GM20000 (cell line): ENCODE measurements around the gene POLRMT.

Experiments used
- DNase-seq: peaks from one replicate; pipeline ENCODE4 v3.0.0; 2012; ENCODE audit warnings: low spot score
- TF ChIP-seq, protein P1 (sequence below): IDR thresholded peaks from 2 replicates; pipeline ENCODE4 v1.5.1; 2012; ENCODE audit warnings: mild to moderate bottlenecking, control low read depth; ENCODE audit errors: extremely low read depth, missing control alignments

The POLRMT gene

GRCh38 chr19:658916-659839 lies 25.8 kb upstream of the POLRMT start:
- DNase-seq: no peak
- TF ChIP-seq, protein P1, sequence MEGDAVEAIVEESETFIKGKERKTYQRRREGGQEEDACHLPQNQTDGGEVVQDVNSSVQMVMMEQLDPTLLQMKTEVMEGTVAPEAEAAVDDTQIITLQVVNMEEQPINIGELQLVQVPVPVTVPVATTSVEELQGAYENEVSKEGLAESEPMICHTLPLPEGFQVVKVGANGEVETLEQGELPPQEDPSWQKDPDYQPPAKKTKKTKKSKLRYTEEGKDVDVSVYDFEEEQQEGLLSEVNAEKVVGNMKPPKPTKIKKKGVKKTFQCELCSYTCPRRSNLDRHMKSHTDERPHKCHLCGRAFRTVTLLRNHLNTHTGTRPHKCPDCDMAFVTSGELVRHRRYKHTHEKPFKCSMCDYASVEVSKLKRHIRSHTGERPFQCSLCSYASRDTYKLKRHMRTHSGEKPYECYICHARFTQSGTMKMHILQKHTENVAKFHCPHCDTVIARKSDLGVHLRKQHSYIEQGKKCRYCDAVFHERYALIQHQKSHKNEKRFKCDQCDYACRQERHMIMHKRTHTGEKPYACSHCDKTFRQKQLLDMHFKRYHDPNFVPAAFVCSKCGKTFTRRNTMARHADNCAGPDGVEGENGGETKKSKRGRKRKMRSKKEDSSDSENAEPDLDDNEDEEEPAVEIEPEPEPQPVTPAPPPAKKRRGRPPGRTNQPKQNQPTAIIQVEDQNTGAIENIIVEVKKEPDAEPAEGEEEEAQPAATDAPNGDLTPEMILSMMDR: no peak

GRCh38 chr19:658059-658839 lies 24.9 kb upstream of the POLRMT start:
- DNase-seq: no peak
- TF ChIP-seq, protein P1: no peak

DNA sequence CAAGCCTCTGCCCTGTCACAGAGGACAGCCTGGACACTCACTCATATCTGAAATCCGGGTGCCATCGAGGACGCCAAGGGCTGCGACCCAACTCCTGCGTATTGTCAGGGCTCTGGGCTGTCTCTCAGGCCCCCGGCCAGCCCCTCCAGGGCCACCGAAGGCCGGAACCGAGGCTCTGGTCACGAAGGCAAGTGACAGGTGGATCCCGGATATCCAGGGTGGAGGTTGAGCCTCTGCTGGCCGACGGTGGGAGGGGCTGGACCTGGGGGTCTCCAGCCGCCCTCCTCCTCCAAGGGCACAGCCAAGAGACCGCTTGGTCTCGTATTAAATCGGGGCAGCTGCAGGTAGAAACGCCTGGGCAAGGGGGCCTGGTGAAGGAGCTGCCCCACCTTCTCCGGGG lies 24.3 kb upstream of the POLRMT start:
- no peak for DNase-seq
- TF ChIP-seq, protein P1: no peak

GRCh38 chr19:656751-657559 lies 23.6 kb upstream of the POLRMT start:
- DNase-seq: no peak
- TF ChIP-seq, protein P1: no peak

DNA sequence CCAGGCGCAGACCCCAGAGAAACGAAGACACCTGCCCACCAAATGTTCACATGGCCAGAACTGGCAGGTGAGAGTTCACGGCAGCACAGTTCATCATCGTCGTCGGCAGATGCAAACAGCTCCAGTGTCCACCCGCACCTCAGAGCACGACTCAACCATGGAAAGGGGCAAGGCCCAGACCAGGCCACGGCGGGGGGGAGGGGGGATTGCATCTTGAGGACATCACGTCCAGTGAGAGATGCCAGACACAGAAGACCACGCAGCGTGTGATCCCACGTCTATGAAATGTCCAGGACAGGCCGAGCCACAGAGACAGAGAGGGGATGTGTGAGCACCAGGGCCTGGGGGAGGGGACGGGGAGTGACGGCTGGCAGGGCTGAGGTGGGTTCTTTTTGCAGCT lies 22.4 kb upstream of the POLRMT start:
- no peak for DNase-seq
- TF ChIP-seq, protein P1: no peak

- TF ChIP-seq, protein P1: no peak
- no peak for DNase-seq
Measured at GRCh38 chr19:653425-653824, 20.1 kb upstream of the POLRMT start.
